ENCODE results near the gene SAMD4B.

DNA sequence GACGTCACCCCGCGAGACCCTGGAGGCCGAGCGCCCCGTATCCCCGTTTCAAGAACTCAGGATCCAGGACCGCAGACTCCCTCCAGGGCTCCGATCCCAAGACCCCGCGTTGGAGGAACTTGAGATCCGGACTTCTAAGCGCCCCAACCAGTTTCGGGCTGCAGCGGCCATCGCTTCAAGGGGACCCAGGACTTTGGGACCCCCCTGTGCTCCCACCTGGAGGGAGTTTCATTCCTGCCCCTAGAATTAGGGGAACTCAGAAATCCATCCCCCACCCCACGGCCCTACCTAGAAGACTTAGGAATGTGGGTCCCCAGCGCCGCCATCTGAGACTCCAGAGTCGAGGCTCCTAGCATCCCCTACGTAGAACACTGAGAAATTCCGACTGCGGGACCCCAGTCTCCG is 70.6 kb downstream of the SAMD4B start:
- TF ChIP-seq, protein P1, sequence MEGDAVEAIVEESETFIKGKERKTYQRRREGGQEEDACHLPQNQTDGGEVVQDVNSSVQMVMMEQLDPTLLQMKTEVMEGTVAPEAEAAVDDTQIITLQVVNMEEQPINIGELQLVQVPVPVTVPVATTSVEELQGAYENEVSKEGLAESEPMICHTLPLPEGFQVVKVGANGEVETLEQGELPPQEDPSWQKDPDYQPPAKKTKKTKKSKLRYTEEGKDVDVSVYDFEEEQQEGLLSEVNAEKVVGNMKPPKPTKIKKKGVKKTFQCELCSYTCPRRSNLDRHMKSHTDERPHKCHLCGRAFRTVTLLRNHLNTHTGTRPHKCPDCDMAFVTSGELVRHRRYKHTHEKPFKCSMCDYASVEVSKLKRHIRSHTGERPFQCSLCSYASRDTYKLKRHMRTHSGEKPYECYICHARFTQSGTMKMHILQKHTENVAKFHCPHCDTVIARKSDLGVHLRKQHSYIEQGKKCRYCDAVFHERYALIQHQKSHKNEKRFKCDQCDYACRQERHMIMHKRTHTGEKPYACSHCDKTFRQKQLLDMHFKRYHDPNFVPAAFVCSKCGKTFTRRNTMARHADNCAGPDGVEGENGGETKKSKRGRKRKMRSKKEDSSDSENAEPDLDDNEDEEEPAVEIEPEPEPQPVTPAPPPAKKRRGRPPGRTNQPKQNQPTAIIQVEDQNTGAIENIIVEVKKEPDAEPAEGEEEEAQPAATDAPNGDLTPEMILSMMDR (IDR thresholded peaks at IDR 0.05 in 2 of 3, conservative IDR thresholded peaks at IDR 0.05 in 1 of 3; ENCODE audit: insufficient read depth in 2 of 3, low read depth in 1 of 3, low read length in 3 of 3), result peak in 1 of 3 experiments; percentile 86; a peak in 1 of 6 replicates
- TF ChIP-seq SMARCB1 (IDR thresholded peaks at IDR 0.05; ENCODE audit: insufficient read length, low read depth) (no peak), ZNF263 (CRISPR knock-in tag; IDR thresholded peaks at IDR 0.05; ENCODE audit: borderline replicate concordance) (no peak), SIN3B (IDR thresholded peaks at IDR 0.05; ENCODE audit: low read depth) (peak; percentile 6; the same call in 1 of the 2 replicates), DNMT1 (IDR thresholded peaks at IDR 0.05) (no peak), ELF1 (tag; IDR thresholded peaks at IDR 0.05) (no peak), PYGO2 (tag; IDR thresholded peaks at IDR 0.05) (no peak)
- TF ChIP-seq, protein P2, sequence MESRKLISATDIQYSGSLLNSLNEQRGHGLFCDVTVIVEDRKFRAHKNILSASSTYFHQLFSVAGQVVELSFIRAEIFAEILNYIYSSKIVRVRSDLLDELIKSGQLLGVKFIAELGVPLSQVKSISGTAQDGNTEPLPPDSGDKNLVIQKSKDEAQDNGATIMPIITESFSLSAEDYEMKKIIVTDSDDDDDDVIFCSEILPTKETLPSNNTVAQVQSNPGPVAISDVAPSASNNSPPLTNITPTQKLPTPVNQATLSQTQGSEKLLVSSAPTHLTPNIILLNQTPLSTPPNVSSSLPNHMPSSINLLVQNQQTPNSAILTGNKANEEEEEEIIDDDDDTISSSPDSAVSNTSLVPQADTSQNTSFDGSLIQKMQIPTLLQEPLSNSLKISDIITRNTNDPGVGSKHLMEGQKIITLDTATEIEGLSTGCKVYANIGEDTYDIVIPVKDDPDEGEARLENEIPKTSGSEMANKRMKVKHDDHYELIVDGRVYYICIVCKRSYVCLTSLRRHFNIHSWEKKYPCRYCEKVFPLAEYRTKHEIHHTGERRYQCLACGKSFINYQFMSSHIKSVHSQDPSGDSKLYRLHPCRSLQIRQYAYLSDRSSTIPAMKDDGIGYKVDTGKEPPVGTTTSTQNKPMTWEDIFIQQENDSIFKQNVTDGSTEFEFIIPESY (CRISPR knock-in tag; IDR thresholded peaks at IDR 0.05), result no peak

Measured in K562 (cell line).